ENCODE data around the gene MARK3. TPM values are rescaled to one million over a fixed set of nuclear protein-coding genes. Genes with fewer than 3 reads are reported as not detected.
A peak's percentile ranks its signal among the peaks of the same experiment; 100 is the strongest.

MARK3 gene
- total and polyA plus RNA-seq, 2 of the 13 experiments (the other 11 are each of a cell fraction or from before 2014, with no cell fraction given) = 47.7 to 56.6 TPM

DNA sequence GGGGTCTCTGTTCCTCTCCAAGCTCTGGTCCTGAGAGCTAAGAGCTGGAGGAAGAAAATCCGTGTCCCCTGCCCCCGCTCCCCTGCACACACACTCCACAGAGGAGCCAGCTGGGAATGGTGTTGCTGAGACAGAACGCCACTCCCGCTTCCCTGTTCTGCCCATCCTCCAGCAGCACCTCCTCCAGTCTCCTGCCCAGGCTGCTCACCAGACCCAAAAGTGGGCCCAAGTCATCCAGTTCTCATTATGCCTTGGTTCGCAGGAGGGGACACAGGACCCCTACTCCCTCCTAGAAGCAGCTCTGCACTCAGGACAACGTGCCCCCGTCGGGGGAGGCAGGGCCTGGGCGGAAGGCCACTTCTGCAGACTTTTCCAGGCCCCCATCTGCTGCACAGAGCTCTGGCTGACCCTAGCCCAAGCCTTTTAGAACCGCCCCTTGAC, 143.0 kb downstream of the MARK3 start (continued):
- TF ChIP-seq, protein P1, sequence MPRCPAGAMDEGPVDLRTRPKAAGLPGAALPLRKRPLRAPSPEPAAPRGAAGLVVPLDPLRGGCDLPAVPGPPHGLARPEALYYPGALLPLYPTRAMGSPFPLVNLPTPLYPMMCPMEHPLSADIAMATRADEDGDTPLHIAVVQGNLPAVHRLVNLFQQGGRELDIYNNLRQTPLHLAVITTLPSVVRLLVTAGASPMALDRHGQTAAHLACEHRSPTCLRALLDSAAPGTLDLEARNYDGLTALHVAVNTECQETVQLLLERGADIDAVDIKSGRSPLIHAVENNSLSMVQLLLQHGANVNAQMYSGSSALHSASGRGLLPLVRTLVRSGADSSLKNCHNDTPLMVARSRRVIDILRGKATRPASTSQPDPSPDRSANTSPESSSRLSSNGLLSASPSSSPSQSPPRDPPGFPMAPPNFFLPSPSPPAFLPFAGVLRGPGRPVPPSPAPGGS (CRISPR knock-in tag; IDR thresholded peaks at IDR 0.05) = 0 out of 2 replicates have a peak, but pooled peaks have one; percentile 51
- TF ChIP-seq ETV6 (CRISPR knock-in tag; conservative IDR thresholded peaks at IDR 0.05) (no peak), NFRKB (IDR thresholded peaks at IDR 0.05) (no peak), RBM39 (IDR thresholded peaks at IDR 0.05; ENCODE audit: low read depth, low read length, poor library complexity, severe bottlenecking) (peak; percentile 82), ZNF766 (CRISPR knock-in tag; IDR thresholded peaks at IDR 0.05; ENCODE audit: borderline replicate concordance) (no peak), KDM2A (CRISPR knock-in tag; IDR thresholded peaks at IDR 0.05; ENCODE audit: borderline replicate concordance, low read depth) (no peak), ZSCAN20 (CRISPR knock-in tag; IDR thresholded peaks at IDR 0.05; ENCODE audit: borderline replicate concordance) (0 out of 2 replicates have a peak, but pooled peaks have one; percentile 6), AGO1 (IDR thresholded peaks at IDR 0.05; ENCODE audit: low read depth, low read length, poor library complexity, severe bottlenecking) (peak; percentile 11), MTF1 (CRISPR knock-in tag; IDR thresholded peaks at IDR 0.05) (0 out of 2 replicates have a peak, but pooled peaks have one; percentile 15), POLR2AphosphoS5 (IDR thresholded peaks at IDR 0.05; ENCODE audit: low read depth, low read length) (0 out of 2 replicates have a peak, but pooled peaks have one; percentile 19), GLI4 (CRISPR knock-in tag; IDR thresholded peaks at IDR 0.05; ENCODE audit: borderline replicate concordance) (0 out of 2 replicates have a peak, but pooled peaks have one; percentile 17), ZNF282 (IDR thresholded peaks at IDR 0.05; ENCODE audit: partially characterized antibody) (no peak), ZNF230 (CRISPR knock-in tag; IDR thresholded peaks at IDR 0.05) (peak; percentile 47; the same call in 1 of the 2 replicates), ZNF451 (CRISPR knock-in tag; IDR thresholded peaks at IDR 0.05) (0 out of 2 replicates have a peak, but pooled peaks have one; percentile 15)
- TF ChIP-seq, protein P2, sequence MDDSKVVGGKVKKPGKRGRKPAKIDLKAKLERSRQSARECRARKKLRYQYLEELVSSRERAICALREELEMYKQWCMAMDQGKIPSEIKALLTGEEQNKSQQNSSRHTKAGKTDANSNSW (CRISPR knock-in tag; IDR thresholded peaks at IDR 0.05; ENCODE audit: borderline replicate concordance) = no peak
- TF ChIP-seq, protein P3, sequence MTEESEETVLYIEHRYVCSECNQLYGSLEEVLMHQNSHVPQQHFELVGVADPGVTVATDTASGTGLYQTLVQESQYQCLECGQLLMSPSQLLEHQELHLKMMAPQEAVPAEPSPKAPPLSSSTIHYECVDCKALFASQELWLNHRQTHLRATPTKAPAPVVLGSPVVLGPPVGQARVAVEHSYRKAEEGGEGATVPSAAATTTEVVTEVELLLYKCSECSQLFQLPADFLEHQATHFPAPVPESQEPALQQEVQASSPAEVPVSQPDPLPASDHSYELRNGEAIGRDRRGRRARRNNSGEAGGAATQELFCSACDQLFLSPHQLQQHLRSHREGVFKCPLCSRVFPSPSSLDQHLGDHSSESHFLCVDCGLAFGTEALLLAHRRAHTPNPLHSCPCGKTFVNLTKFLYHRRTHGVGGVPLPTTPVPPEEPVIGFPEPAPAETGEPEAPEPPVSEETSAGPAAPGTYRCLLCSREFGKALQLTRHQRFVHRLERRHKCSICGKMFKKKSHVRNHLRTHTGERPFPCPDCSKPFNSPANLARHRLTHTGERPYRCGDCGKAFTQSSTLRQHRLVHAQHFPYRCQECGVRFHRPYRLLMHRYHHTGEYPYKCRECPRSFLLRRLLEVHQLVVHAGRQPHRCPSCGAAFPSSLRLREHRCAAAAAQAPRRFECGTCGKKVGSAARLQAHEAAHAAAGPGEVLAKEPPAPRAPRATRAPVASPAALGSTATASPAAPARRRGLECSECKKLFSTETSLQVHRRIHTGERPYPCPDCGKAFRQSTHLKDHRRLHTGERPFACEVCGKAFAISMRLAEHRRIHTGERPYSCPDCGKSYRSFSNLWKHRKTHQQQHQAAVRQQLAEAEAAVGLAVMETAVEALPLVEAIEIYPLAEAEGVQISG (CRISPR knock-in tag; IDR thresholded peaks at IDR 0.05) = peak; percentile 4; the same call in 1 of the 2 replicates
- TF ChIP-seq, protein P4, sequence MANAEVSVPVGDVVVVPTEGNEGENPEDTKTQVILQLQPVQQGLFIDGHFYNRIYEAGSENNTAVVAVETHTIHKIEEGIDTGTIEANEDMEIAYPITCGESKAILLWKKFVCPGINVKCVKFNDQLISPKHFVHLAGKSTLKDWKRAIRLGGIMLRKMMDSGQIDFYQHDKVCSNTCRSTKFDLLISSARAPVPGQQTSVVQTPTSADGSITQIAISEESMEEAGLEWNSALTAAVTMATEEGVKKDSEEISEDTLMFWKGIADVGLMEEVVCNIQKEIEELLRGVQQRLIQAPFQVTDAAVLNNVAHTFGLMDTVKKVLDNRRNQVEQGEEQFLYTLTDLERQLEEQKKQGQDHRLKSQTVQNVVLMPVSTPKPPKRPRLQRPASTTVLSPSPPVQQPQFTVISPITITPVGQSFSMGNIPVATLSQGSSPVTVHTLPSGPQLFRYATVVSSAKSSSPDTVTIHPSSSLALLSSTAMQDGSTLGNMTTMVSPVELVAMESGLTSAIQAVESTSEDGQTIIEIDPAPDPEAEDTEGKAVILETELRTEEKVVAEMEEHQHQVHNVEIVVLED (CRISPR knock-in tag; IDR thresholded peaks at IDR 0.05; ENCODE audit: borderline replicate concordance) = 0 out of 2 replicates have a peak, but pooled peaks have one; percentile 2
- TF ChIP-seq, protein P5, sequence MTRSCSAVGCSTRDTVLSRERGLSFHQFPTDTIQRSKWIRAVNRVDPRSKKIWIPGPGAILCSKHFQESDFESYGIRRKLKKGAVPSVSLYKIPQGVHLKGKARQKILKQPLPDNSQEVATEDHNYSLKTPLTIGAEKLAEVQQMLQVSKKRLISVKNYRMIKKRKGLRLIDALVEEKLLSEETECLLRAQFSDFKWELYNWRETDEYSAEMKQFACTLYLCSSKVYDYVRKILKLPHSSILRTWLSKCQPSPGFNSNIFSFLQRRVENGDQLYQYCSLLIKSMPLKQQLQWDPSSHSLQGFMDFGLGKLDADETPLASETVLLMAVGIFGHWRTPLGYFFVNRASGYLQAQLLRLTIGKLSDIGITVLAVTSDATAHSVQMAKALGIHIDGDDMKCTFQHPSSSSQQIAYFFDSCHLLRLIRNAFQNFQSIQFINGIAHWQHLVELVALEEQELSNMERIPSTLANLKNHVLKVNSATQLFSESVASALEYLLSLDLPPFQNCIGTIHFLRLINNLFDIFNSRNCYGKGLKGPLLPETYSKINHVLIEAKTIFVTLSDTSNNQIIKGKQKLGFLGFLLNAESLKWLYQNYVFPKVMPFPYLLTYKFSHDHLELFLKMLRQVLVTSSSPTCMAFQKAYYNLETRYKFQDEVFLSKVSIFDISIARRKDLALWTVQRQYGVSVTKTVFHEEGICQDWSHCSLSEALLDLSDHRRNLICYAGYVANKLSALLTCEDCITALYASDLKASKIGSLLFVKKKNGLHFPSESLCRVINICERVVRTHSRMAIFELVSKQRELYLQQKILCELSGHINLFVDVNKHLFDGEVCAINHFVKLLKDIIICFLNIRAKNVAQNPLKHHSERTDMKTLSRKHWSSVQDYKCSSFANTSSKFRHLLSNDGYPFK (CRISPR knock-in tag; IDR thresholded peaks at IDR 0.05; ENCODE audit: borderline replicate concordance) = no peak
